HepG2 (cell line): ENCODE measurements around the gene NDUFAF8. TPM values are rescaled to one million over a fixed set of nuclear protein-coding genes. Genes with fewer than 3 reads are reported as not detected.

Experiments
- ATAC-seq: fragments of 200-7000 bp; cut with Tn5 transposase; 3 replicates; pipeline ENCODE4 v1.9.1; 2020; ENCODE audit warnings: mild to moderate bottlenecking, moderate library complexity
- BruUV-seq: library from RNA; stranded (reverse); fragments of 400-500 nt; replicated peaks from 2 replicates; lab custom pipeline; 2021; lab: Mats Ljungman, UMichigan
- CTCF ChIA-PET: fragments of 300-600 bp; formaldehyde crosslinking; extraction: SDS; loops from one replicate; lab custom pipeline; 2021; ENCODE audit warnings: low total read pairs, inconsistent platforms, low intra/inter-chr PET ratio; lab: Yijun Ruan, JAX
- POLR2A ChIA-PET: fragments of 350-600 bp; sonication (Branson Sonifier 250); formaldehyde crosslinking; loops from one replicate; lab custom pipeline; 2020; ENCODE audit warnings: antibody characterized with exemption, inconsistent platforms; lab: Yijun Ruan, JAX
- DNase-seq: peaks from one replicate; pipeline ENCODE4 v3.0.0-alpha.2; 2015; ENCODE audit warnings: low spot score
- FAIRE-seq: peaks from 3 replicates; lab custom pipeline; 2011; peaks lifted over from hg19 to GRCh38; lab: Jason Lieb, UNC
- H2AFZ ChIP-seq: one replicate; pipeline ENCODE4 v1.6.1; 2011; ENCODE audit warnings: low read length, inconsistent platforms
- H3K27ac ChIP-seq: fragments of 300-600 bp; 3 replicates; pipeline ENCODE4 v1.8.0; 2011; ENCODE audit warnings: mixed run types, mild to moderate bottlenecking, mixed read lengths, low read length, inconsistent platforms; ENCODE audit not compliant: insufficient read depth; ENCODE audit errors: extremely low read length
- H3K27me3 ChIP-seq, 2 experiments: fragments of 200-600 bp in 1 of 2; 2 replicates in 1 of 2; 3 replicates in 1 of 2; pipeline versions ENCODE4 v1.6.0 to v1.8.0; 2011; ENCODE audit warnings: low read length in 2 of 2, mild to moderate bottlenecking in 2 of 2, moderate library complexity in 2 of 2, inconsistent platforms in 1 of 2; ENCODE audit not compliant: insufficient read depth in 2 of 2, control insufficient read depth in 1 of 2
- H3K36me3 ChIP-seq, 2 experiments: fragments of 200-600 bp in 1 of 2; replicated peaks in 1 of 2; 2 replicates in 1 of 2; 3 replicates in 1 of 2; pipeline versions ENCODE4 v1.5.1 to v1.8.0; 2011; ENCODE audit warnings: low read length in 2 of 2, inconsistent platforms in 1 of 2; ENCODE audit not compliant: insufficient read depth in 2 of 2, control insufficient read depth in 1 of 2
- H3K4me1 ChIP-seq: 2 replicates; pipeline ENCODE4 v1.5.1; 2012; ENCODE audit warnings: low read length, inconsistent platforms; ENCODE audit not compliant: insufficient read depth
- H3K4me2 ChIP-seq: 2 replicates; pipeline ENCODE4 v1.6.0; 2011; ENCODE audit warnings: low read depth, low read length, inconsistent platforms
- H3K4me3 ChIP-seq, 3 experiments: fragments of 200-600 bp in 1 of 3; sonication (generic), shearing (Covaris generic) in 1 of 3; replicated peaks in 1 of 3; 2 replicates each; pipeline ENCODE4 v1.5.1; 2011 to 2016; ENCODE audit warnings: low read length in 3 of 3, inconsistent platforms in 2 of 3, low read depth in 2 of 3, mild to moderate bottlenecking in 2 of 3, control low read depth in 1 of 3, mixed read lengths in 1 of 3; ENCODE audit not compliant: insufficient read depth in 1 of 3
- H3K79me2 ChIP-seq: one replicate; pipeline ENCODE4 v1.6.1; 2011; ENCODE audit warnings: low read length, inconsistent platforms; ENCODE audit not compliant: insufficient read depth
- H3K9ac ChIP-seq: 2 replicates; pipeline ENCODE4 v1.6.0; 2011; ENCODE audit warnings: mild to moderate bottlenecking, low read depth, low read length, inconsistent platforms; ENCODE audit not compliant: insufficient read depth
- H3K9me3 ChIP-seq: 2 replicates; pipeline ENCODE4 v1.5.1; 2012; ENCODE audit warnings: mild to moderate bottlenecking, low read length
- H4K20me1 ChIP-seq: 2 replicates; pipeline ENCODE4 v1.6.0; 2011; ENCODE audit warnings: inconsistent platforms, mild to moderate bottlenecking, low read length, moderate library complexity; ENCODE audit not compliant: insufficient read depth
- HMGXB4 ChIP-seq, 2 experiments: sonication (generic) in 1 of 2; formaldehyde crosslinking in 1 of 2; IDR thresholded peaks; 2 replicates each; pipeline versions ENCODE4 v1.4.0 to v1.6.1; 2018 to 2020; ENCODE audit warnings: missing genetic modification reagents in 2 of 2, borderline replicate concordance in 1 of 2, low read depth in 1 of 2, mild to moderate bottlenecking in 1 of 2, missing biosample characterization in 1 of 2
- HNRNPLL ChIP-seq: fragments of 200-400 bp; formaldehyde crosslinking; IDR thresholded peaks from 2 replicates; pipeline ENCODE4 v1.6.1; 2017; ENCODE audit warnings: mild to moderate bottlenecking, low read depth, low read length; ENCODE audit not compliant: poor library complexity, severe bottlenecking
- IKZF4 ChIP-seq: sonication (generic); formaldehyde crosslinking; IDR thresholded peaks from 2 replicates; pipeline ENCODE4 v1.5.1; 2020; ENCODE audit warnings: borderline replicate concordance, mild to moderate bottlenecking, low read depth, missing genetic modification reagents; ENCODE audit errors: not compliant biosample characterization
- KMT2A ChIP-seq: sonication (generic); formaldehyde crosslinking; IDR thresholded peaks from 2 replicates; pipeline ENCODE4 v1.4.0; 2020; ENCODE audit warnings: missing genetic modification reagents
- ONECUT2 ChIP-seq: sonication (generic); formaldehyde crosslinking; IDR thresholded peaks from 2 replicates; pipeline ENCODE4 v1.4.0; 2020; ENCODE audit warnings: missing genetic modification reagents
- ZHX1 ChIP-seq: sonication (generic); formaldehyde crosslinking; IDR thresholded peaks from 2 replicates; pipeline ENCODE4 v1.8.1; 2022; ENCODE audit warnings: low read depth, mild to moderate bottlenecking, missing genetic modification reagents
- ZNF10 ChIP-seq: sonication (generic); formaldehyde crosslinking; IDR thresholded peaks from 2 replicates; pipeline ENCODE4 v1.4.0; 2020; ENCODE audit warnings: mild to moderate bottlenecking, low read depth, missing genetic modification reagents, borderline replicate concordance
- ZNF781 ChIP-seq: sonication (generic); formaldehyde crosslinking; IDR thresholded peaks from 2 replicates; pipeline ENCODE4 v1.5.1; 2020; ENCODE audit warnings: borderline replicate concordance, mild to moderate bottlenecking, missing genetic modification reagents; ENCODE audit errors: not compliant biosample characterization
- ZNF891 ChIP-seq: sonication (generic); formaldehyde crosslinking; IDR thresholded peaks from 2 replicates; pipeline ENCODE4 v1.5.0; 2020; ENCODE audit warnings: mild to moderate bottlenecking, missing genetic modification reagents
- WGBS: methylation state at CpG from one replicate; pipeline ENCODE4 v1.1.6; 2017; ENCODE audit warnings: low lambda C conversion rate; 5-methylcytosine and 5-hydroxymethylcytosine counted together
- in situ Hi-C: cut with HindIII; loops from 2 replicates; pipeline ENCODE4 v1.10.0; 2017; ENCODE audit warnings: low pct_unique_long_range_greater_than_20kb; ENCODE audit not compliant: extremely low pct_ligation_motif_present
- intact Hi-C: fragments of 100-400 bp; cut with micrococcal nuclease; formaldehyde crosslinking; loops from one replicate; pipeline ENCODE4 v1.10.0; 2022; ENCODE audit not compliant: unreplicated experiment
- polyA plus RNA-seq, 8 experiments: library from polyadenylated mRNA; depleted of rRNA in 3 of 8; stranded (reverse) in 7 of 8; unstranded in 1 of 8; fragments of >200 nt; fragmentation: Illumina TruSeq in 4 of 8; extraction: Trizol in 4 of 8; gene quantifications; 2 replicates each; pipeline versions ENCODE4 v1.2.1 to v1.2.3, GENCODE V29; 2011 to 2016; ENCODE audit warnings: low read depth in 4 of 8, missing spikeins in 1 of 8, mixed read lengths in 1 of 8; ENCODE audit not compliant: insufficient read depth in 1 of 8
- total RNA-seq, 5 experiments: library from RNA; depleted of rRNA; stranded (reverse); fragments of >200 nt; fragmentation: Illumina TruSeq; extraction: Trizol; gene quantifications; 2 replicates each; pipeline ENCODE4 v1.2.3, GENCODE V29; 2016; ENCODE audit warnings: low read depth in 1 of 5
- TF ChIP-seq, protein P1 (sequence below): sonication (generic); formaldehyde crosslinking; IDR thresholded peaks from 2 replicates; pipeline ENCODE4 v1.8.1; 2023; ENCODE audit warnings: missing genetic modification reagents, mild to moderate bottlenecking, borderline replicate concordance
- TF ChIP-seq, protein P2 (sequence below): IDR thresholded peaks from 2 replicates; pipeline ENCODE4 v1.6.1; 2016; ENCODE audit warnings: low read depth, missing genetic modification reagents, missing compliant biosample characterization
- TF ChIP-seq, protein P3 (sequence below): sonication (generic); formaldehyde crosslinking; IDR thresholded peaks from 2 replicates; pipeline ENCODE4 v1.4.0; 2020; ENCODE audit warnings: missing genetic modification reagents

Gene NDUFAF8
- total and polyA plus RNA-seq, 2 of the 13 experiments (the other 11 are each of a cell fraction or from before 2014, with no cell fraction given): 75.6 to 233 TPM

DNA sequence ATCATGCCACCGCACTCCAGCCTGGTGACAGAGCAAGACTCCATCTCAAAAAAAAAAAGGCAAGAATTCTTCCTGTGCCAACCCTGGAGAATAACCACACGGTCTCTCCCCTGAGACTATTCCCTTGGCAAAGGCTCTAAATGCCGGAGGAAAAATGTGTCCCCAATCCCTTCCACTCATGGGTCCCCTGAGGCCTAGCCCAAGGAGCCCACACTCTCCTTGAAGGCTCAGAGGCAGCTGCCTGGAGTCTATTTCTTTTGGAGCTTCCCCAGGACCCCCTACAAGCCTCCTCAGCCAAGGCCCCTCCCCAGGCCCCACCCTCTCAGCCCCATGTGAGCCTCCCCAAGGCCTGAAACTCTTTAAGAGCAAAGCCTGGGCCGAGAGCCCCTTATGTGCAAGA is 33.0 kb upstream of the NDUFAF8 start:
- no peak for DNase-seq
- Histone ChIP-seq H3K27me3 (no peaks in the 10 kb centered on the region), H3K27ac (no peak overlapping the region), H3K36me3 (peaks cover 17 to 44% of the 10 kb centered on the region in 2 experiments; a peak in 4 of 5 replicates), H3K4me3 (no peak overlapping the region), H3K4me1 (no peaks in the 10 kb centered on the region), H3K4me2 (no peak overlapping the region), H2AFZ (no peak overlapping the region), H4K20me1 (no peaks in the 10 kb centered on the region; the same call in 1 of the 2 replicates), H3K79me2 (no peaks in the 10 kb centered on the region), H3K9me3 (no peaks in the 10 kb centered on the region), H3K9ac (no peak overlapping the region)
- no peak for FAIRE-seq
- intact Hi-C loops: no loop called here
- POLR2A ChIA-PET: no interaction called here
- in situ Hi-C loops: no loop called here
- 83% methylated on average over 4 of the region's 4 CpGs for WGBS
- no TSS peak for BruUV-seq
- CTCF ChIA-PET: no interaction called here
- no peak for ATAC-seq
- TF ChIP-seq KMT2A (CRISPR knock-in tag) (no peak), ZNF10 (no peak), HNRNPLL (no peak), ZHX1 (CRISPR knock-in tag) (no peak), HMGXB4 (CRISPR knock-in tag; IDR thresholded peaks at IDR 0.05; ENCODE audit: borderline replicate concordance in 1 of 2, low read depth in 1 of 2) (no peak), ZNF781 (no peak), IKZF4 (CRISPR knock-in tag) (no peak), ONECUT2 (CRISPR knock-in tag) (no peak), ZNF891 (CRISPR knock-in tag) (no peak)
- TF ChIP-seq, protein P1, sequence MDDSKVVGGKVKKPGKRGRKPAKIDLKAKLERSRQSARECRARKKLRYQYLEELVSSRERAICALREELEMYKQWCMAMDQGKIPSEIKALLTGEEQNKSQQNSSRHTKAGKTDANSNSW (CRISPR knock-in tag): no peak
- TF ChIP-seq, protein P2, sequence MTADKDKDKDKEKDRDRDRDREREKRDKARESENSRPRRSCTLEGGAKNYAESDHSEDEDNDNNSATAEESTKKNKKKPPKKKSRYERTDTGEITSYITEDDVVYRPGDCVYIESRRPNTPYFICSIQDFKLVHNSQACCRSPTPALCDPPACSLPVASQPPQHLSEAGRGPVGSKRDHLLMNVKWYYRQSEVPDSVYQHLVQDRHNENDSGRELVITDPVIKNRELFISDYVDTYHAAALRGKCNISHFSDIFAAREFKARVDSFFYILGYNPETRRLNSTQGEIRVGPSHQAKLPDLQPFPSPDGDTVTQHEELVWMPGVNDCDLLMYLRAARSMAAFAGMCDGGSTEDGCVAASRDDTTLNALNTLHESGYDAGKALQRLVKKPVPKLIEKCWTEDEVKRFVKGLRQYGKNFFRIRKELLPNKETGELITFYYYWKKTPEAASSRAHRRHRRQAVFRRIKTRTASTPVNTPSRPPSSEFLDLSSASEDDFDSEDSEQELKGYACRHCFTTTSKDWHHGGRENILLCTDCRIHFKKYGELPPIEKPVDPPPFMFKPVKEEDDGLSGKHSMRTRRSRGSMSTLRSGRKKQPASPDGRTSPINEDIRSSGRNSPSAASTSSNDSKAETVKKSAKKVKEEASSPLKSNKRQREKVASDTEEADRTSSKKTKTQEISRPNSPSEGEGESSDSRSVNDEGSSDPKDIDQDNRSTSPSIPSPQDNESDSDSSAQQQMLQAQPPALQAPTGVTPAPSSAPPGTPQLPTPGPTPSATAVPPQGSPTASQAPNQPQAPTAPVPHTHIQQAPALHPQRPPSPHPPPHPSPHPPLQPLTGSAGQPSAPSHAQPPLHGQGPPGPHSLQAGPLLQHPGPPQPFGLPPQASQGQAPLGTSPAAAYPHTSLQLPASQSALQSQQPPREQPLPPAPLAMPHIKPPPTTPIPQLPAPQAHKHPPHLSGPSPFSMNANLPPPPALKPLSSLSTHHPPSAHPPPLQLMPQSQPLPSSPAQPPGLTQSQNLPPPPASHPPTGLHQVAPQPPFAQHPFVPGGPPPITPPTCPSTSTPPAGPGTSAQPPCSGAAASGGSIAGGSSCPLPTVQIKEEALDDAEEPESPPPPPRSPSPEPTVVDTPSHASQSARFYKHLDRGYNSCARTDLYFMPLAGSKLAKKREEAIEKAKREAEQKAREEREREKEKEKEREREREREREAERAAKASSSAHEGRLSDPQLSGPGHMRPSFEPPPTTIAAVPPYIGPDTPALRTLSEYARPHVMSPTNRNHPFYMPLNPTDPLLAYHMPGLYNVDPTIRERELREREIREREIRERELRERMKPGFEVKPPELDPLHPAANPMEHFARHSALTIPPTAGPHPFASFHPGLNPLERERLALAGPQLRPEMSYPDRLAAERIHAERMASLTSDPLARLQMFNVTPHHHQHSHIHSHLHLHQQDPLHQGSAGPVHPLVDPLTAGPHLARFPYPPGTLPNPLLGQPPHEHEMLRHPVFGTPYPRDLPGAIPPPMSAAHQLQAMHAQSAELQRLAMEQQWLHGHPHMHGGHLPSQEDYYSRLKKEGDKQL (CRISPR knock-in tag): no peak
- TF ChIP-seq, protein P3, sequence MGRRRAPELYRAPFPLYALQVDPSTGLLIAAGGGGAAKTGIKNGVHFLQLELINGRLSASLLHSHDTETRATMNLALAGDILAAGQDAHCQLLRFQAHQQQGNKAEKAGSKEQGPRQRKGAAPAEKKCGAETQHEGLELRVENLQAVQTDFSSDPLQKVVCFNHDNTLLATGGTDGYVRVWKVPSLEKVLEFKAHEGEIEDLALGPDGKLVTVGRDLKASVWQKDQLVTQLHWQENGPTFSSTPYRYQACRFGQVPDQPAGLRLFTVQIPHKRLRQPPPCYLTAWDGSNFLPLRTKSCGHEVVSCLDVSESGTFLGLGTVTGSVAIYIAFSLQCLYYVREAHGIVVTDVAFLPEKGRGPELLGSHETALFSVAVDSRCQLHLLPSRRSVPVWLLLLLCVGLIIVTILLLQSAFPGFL (CRISPR knock-in tag): no peak
